ENCODE measurements around the gene CFDP1.

CFDP1 gene

GRCh38 chr16:75311383-75311938 lies 121.8 kb downstream of the CFDP1 start:
- Histone ChIP-seq H3K27ac (no peak overlapping the region), H3K4me3 (ENCODE audit: low read depth, low read length) (no peak overlapping the region), H3K27me3 (ENCODE audit: insufficient read depth, low read depth, severe bottlenecking) (no peaks in the 10 kb centered on the region), H3K9me3 (ENCODE audit: severe bottlenecking) (no peaks in the 10 kb centered on the region), H3K36me3 (peaks cover 7% of the 10 kb centered on the region)
- DNase-seq, result no peak
- no peak for TF ChIP-seq CTCF (IDR thresholded peaks at IDR 0.05; ENCODE audit: low read depth, low read length)

DNA sequence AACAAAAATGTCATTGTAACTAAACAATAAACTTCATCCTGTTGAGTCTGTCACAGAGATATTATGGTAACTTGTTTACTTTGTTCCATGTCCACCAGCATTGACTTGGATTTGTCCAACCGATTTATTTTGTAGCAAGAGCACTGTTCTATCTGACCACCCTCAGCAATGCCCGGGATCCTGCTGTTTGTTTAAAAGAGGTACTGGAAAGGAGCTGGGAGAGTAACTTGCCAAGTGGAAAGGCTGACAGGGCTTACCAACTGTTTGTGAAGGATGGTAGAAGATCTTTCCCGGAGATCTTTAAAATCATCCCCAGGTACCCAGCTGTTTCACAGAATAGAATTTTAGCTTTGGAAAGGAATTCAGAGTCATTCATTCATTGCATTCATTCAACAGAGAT lies 122.8 kb downstream of the CFDP1 start:
- peaks cover 7% of the 10 kb centered on the region for H3K36me3 ChIP-seq
- no peaks in the 10 kb centered on the region for H3K9me3 ChIP-seq (ENCODE audit: severe bottlenecking)
- no peaks in the 10 kb centered on the region for H3K27me3 ChIP-seq (ENCODE audit: insufficient read depth, low read depth, severe bottlenecking)
- H3K27ac ChIP-seq, result no peak overlapping the region
- DNase-seq, result no peak
- H3K4me3 ChIP-seq (ENCODE audit: low read depth, low read length), result no peak overlapping the region
- no peak for TF ChIP-seq CTCF (IDR thresholded peaks at IDR 0.05; ENCODE audit: low read depth, low read length)

DNA sequence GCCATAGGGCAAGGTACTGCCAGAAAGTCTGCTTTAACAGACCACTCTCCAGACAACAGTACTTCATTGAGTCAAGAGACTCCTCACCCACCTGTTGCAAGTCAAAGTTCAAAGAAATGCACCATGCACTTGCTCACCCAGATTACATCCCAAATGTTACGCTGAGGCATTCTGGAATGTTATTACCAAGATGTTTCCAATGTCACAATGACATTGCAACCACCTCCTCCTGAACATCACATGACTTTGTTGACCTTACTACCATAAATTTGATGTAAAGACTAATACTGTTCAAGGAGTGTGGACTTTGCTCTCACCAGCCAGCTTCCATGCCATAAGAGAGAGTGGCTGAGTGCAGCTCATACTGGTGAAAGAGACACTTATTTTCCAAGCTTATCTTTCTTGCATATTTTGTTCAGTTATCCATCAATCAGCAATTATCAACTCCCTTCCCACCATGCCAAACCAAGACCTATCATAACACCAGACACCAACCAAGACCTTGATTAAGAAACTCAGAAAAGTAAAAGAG lies 123.3 kb downstream of the CFDP1 start:
- Histone ChIP-seq H3K27ac (no peak overlapping the region), H3K4me3 (ENCODE audit: low read depth, low read length) (no peak overlapping the region), H3K36me3 (peaks cover 9% of the 10 kb centered on the region), H3K9me3 (ENCODE audit: severe bottlenecking) (no peaks in the 10 kb centered on the region), H3K27me3 (ENCODE audit: insufficient read depth, low read depth, severe bottlenecking) (no peaks in the 10 kb centered on the region)
- TF ChIP-seq CTCF (IDR thresholded peaks at IDR 0.05; ENCODE audit: low read depth, low read length), result no peak
- DNase-seq, result no peak

- no peak for DNase-seq
- H3K27me3 ChIP-seq (ENCODE audit: insufficient read depth, low read depth, severe bottlenecking), result no peaks in the 10 kb centered on the region
- no peak overlapping the region for H3K4me3 ChIP-seq (ENCODE audit: low read depth, low read length)
- H3K9me3 ChIP-seq (ENCODE audit: severe bottlenecking), result no peaks in the 10 kb centered on the region
- peaks cover 17% of the 10 kb centered on the region for H3K36me3 ChIP-seq
- H3K27ac ChIP-seq, result no peak overlapping the region
- TF ChIP-seq CTCF (IDR thresholded peaks at IDR 0.05; ENCODE audit: low read depth, low read length), result no peak
Measured at GRCh38 chr16:75309156-75309555, 124.1 kb downstream of the CFDP1 start.

DNA sequence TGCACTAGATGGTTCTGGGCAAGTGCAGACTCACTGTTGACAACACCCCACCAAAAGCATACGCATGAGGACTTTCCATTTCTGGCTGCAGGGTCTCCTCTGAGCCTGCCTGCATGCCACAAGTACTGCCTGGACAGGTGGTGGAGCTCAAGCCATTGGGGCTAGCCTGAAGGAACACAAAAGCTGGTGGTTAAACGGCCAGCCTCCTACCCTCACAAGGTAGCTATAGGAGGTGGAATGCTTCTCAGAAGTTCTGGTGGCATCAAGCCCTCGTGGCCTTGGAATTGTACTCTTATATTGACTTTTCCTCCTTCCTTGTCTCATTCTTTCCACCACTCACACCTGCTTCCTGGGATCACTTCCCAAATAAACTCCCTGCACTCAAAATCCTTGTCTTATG lies 125.3 kb downstream of the CFDP1 start:
- TF ChIP-seq CTCF (IDR thresholded peaks at IDR 0.05; ENCODE audit: low read depth, low read length), result no peak
- no peak for DNase-seq
- Histone ChIP-seq H3K9me3 (ENCODE audit: severe bottlenecking) (no peaks in the 10 kb centered on the region), H3K4me3 (ENCODE audit: low read depth, low read length) (no peak overlapping the region), H3K27ac (no peak overlapping the region), H3K36me3 (peaks cover 18% of the 10 kb centered on the region), H3K27me3 (ENCODE audit: insufficient read depth, low read depth, severe bottlenecking) (no peaks in the 10 kb centered on the region)

DNA sequence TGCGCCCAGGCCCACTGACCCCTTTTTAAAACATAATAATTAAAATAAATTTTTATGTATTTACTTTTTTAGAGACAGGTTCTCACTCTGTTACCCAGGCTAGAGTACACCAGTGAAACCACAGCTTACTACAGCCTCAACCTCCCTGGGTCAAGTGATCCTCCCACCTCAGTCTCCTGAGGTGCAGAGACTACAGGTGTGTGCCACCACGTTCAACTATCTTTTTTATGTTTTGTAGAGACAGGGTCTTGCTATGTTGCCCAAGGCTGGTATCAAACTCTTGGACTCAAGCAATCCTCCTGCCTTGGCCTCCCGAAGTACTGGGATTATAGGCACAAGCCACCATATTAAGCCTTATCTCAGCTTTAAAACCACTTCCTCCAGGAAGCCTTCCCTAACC lies 125.8 kb downstream of the CFDP1 start:
- no peak overlapping the region for H3K27ac ChIP-seq

More for the DNA sequence above, 125.8 kb downstream of the CFDP1 start:
- no peak overlapping the region for H3K4me3 ChIP-seq (ENCODE audit: low read depth, low read length)
- H3K36me3 ChIP-seq, result peaks cover 18% of the 10 kb centered on the region
- no peaks in the 10 kb centered on the region for H3K27me3 ChIP-seq (ENCODE audit: insufficient read depth, low read depth, severe bottlenecking)
- no peak for DNase-seq
- no peak for TF ChIP-seq CTCF (IDR thresholded peaks at IDR 0.05; ENCODE audit: low read depth, low read length)
- H3K9me3 ChIP-seq (ENCODE audit: severe bottlenecking), result no peaks in the 10 kb centered on the region

Data from WERI-Rb-1 (cell line).